GM19397 (cell line): Measurements from ENCODE around the gene ADIG.

Source experiments
- ATAC-seq: cut with Tn5 transposase; IDR thresholded peaks from one replicate; pipeline ENCODE4 v1.9.1; 2021; ENCODE audit warnings: mild to moderate bottlenecking, moderate library complexity; ENCODE audit not compliant: unreplicated experiment

ADIG gene

GRCh38 chr20:38600057-38600456 lies 19.1 kb downstream of the ADIG start:
- no peak for ATAC-seq

GRCh38 chr20:38601216-38602184 lies 20.5 kb downstream of the ADIG start, which contains the start of gene ARHGAP40:
TSS of gene ARHGAP40 (plus strand) at chr20:38601809.
- ATAC-seq = no peak

- no peak for ATAC-seq
Observed at GRCh38 chr20:38602185-38602581, 21.2 kb downstream of the ADIG start.

GRCh38 chr20:38603286-38603685 lies 22.3 kb downstream of the ADIG start:
- ATAC-seq = no peak

- no peak for ATAC-seq
Observed at GRCh38 chr20:38604873-38605303, 23.9 kb downstream of the ADIG start.

GRCh38 chr20:38607351-38607750 lies 26.4 kb downstream of the ADIG start:
- no peak for ATAC-seq

- no peak for ATAC-seq
Observed at GRCh38 chr20:38608188-38608587, 27.2 kb downstream of the ADIG start.

GRCh38 chr20:38609815-38610214 lies 28.8 kb downstream of the ADIG start:
- ATAC-seq = no peak

- no peak for ATAC-seq
Observed at GRCh38 chr20:38610521-38610920, 29.5 kb downstream of the ADIG start.

- no peak for ATAC-seq
Observed at GRCh38 chr20:38612751-38613515, 31.9 kb downstream of the ADIG start.

- no peak for ATAC-seq
Observed at GRCh38 chr20:38615283-38615682, 34.3 kb downstream of the ADIG start.

- ATAC-seq = no peak
Observed at GRCh38 chr20:38616457-38616856, 35.5 kb downstream of the ADIG start.

GRCh38 chr20:38617011-38617829 lies 36.2 kb downstream of the ADIG start:
- no peak for ATAC-seq

GRCh38 chr20:38617830-38618196 lies 36.8 kb downstream of the ADIG start:
- ATAC-seq = no peak

GRCh38 chr20:38620441-38620840 lies 39.4 kb downstream of the ADIG start:
- no peak for ATAC-seq

- ATAC-seq = no peak
Observed at GRCh38 chr20:38623061-38623460, 42.1 kb downstream of the ADIG start.

GRCh38 chr20:38624084-38624483 lies 43.1 kb downstream of the ADIG start:
- no peak for ATAC-seq

GRCh38 chr20:38625896-38626295 lies 44.9 kb downstream of the ADIG start:
- no peak for ATAC-seq

- ATAC-seq = no peak
Observed at GRCh38 chr20:38626921-38627659, 46.1 kb downstream of the ADIG start.
